C4-2B (cell line): ENCODE data around the gene SUPT6H.

Experiments
- ZFX ChIP-seq: fragments of 450-650 bp; IDR thresholded peaks from 2 replicates; pipeline ENCODE4 v1.6.1; 2017
- TF ChIP-seq, protein P1 (sequence below): fragments of 450-650 bp; conservative IDR thresholded peaks from 2 replicates; pipeline ENCODE4 v1.5.1; 2017; ENCODE audit warnings: mild to moderate bottlenecking

DNA sequence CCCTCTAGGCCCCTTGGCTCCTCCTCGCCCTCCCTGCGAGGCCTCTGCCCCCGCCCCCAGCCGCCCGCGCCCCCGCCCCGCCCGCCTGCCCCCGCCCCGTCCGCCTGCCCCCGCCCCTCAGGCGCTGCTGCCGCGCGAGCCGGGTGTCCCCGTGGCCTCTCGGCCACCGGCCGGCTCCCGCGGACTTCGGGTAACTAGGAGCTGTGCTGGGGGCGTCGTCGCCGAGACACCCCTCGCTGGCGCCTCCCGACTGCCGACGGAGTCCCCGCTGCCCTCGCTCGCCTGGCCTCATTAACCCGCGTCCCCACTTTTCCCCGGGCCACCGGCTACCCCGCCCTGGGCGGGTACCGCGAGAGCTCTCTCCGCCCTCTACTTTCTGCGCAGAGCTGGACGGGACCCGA lies 64.2 kb downstream of the SUPT6H start, which contains the start of gene TLCD1:
- TF ChIP-seq ZFX = no peak
- TF ChIP-seq, protein P1, sequence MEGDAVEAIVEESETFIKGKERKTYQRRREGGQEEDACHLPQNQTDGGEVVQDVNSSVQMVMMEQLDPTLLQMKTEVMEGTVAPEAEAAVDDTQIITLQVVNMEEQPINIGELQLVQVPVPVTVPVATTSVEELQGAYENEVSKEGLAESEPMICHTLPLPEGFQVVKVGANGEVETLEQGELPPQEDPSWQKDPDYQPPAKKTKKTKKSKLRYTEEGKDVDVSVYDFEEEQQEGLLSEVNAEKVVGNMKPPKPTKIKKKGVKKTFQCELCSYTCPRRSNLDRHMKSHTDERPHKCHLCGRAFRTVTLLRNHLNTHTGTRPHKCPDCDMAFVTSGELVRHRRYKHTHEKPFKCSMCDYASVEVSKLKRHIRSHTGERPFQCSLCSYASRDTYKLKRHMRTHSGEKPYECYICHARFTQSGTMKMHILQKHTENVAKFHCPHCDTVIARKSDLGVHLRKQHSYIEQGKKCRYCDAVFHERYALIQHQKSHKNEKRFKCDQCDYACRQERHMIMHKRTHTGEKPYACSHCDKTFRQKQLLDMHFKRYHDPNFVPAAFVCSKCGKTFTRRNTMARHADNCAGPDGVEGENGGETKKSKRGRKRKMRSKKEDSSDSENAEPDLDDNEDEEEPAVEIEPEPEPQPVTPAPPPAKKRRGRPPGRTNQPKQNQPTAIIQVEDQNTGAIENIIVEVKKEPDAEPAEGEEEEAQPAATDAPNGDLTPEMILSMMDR = no peak
